LHCN-M2 (cell line): ENCODE results near the gene TRIM36. TPM values are rescaled to one million over a fixed set of nuclear protein-coding genes. Genes with fewer than 3 reads are reported as not detected.
A peak's percentile ranks its signal among the peaks of the same experiment; 100 is the strongest.

Experiments used
- DNase-seq: peaks from one replicate; pipeline ENCODE4 v3.0.0-alpha.2; 2012; ENCODE audit warnings: low read depth
- total RNA-seq: library from RNA; depleted of rRNA; stranded (reverse); fragments of >200 nt; gene quantifications from 2 replicates; pipeline ENCODE4 v1.2.3, GENCODE V29; 2014

The TRIM36 gene
- total RNA-seq, 1 experiment from 2014 or later: 3.9 TPM

DNA sequence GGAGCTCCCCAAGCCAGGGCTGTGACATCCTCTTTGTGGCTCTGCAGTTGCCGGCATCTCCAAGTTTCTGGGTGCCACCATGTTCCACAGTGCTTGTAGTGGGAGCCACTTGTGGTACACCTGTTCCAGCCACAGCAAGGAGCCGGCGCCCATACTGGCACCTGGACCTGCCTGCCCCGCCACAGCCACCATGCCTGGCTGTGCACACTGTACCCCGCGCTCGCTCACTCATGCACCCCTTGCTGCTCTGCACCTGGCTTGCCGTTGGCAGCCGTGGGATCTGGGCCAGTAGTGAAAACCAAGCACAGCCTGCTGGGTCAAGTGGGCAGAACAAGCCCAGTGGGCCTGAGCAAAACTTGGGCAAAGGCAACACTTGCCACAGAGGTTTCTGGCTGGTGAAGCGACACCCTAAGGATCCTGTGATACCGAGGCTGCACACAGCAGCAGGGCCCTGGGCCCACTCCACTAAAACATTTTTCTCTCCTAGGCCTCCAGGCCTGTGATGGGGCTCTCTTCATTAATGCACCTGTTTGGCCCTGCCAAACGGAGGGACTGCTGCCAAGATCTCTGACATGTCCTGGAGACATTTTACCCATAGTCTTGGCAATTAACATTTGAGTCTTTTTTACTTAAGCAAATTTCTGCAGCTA, 2.8 kb downstream of the TRIM36 start:
- DNase-seq: no peak

- DNase-seq: no peak
These were observed 3.9 kb downstream of the TRIM36 start for GRCh38 chr5:115165790-115166189.

GRCh38 chr5:115160975-115161475, 8.7 kb downstream of the TRIM36 start:
- DNase-seq: no peak

DNA sequence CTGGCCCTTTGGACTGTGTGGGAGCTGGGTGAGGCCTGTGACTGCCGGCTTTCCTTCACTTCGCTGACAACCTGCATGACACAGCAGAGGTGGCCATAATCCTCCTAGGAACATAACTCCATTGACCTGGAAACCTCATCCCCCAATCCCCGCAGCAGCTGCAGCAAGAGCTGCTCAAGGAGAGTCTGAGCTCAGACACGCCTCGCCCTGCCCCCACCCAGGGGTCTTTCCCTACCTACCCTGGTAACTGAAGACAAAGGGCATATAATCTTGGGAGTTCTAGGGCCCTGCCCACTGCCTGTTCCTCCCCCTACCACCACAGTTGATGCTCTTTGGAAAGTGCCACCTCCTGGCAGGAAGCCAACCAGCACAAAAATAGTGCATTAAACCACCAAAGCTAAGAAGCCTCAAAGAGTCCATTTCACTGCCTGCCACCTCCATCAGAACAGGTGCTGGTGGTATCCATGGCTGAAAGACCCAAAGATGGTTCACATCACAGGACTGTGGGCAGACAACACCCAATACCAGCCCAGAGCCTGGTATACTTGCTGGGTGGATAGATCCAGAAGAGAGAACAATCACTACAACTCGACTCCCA, 18.4 kb downstream of the TRIM36 start:
- DNase-seq: no peak

DNA sequence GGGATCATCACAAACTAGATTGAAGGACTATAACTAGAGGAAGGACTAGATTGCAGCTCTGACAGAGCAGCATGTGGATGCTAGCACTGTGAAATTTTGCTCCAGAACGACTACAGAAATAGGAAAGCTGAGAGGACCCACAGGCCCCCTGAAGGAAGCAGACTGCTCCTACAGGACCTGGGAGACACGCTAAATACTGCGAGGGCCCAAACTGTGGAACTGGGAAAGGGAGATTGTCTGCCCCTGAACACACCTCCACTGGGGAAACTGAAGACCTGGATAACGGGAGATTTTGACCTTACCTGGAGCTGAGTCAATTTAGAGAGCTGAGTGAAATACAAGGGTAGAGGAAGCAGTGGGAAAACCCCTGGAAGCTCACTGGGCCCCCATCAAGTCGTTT, 19.2 kb downstream of the TRIM36 start:
- DNase-seq: no peak

DNA sequence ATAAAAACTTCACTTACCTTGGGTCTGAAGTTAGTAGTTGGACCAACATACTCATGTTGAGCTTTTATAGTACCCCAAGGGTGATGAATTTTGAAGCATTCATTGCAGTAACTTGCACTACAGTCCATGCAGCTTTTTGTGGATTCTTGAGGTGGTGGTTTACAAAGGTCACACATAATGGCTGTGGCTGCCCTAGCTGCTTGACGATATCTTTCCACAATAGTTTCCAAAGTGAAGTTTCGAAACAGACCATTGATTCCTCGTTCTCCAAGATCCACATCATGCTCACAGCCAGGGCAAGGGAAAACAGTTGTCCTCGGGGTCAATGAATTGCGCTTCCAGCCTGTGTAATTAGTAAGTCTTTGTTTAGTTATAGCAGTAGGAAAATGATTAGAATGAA, 22.7 kb downstream of the TRIM36 start:
- DNase-seq: peak; percentile 32

DNA sequence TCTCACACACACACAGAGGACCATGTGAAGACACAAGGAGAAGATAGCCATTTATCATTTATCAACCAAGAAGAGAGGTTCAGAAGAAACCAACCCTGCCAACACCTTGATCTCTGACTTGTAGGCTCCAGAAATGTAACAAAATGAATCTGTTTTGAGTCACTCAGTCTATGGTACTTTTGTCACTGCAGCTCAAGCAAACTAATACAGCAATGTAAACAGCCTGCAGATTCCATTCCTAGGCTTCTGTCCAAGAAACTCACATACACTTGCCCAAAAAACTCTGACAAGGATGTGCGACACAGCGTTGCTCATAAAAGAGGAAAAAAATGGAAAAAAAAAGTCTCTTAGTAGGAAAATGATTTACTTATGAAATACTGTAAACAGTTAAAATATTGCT, 33.4 kb downstream of the TRIM36 start:
- DNase-seq: no peak

DNA sequence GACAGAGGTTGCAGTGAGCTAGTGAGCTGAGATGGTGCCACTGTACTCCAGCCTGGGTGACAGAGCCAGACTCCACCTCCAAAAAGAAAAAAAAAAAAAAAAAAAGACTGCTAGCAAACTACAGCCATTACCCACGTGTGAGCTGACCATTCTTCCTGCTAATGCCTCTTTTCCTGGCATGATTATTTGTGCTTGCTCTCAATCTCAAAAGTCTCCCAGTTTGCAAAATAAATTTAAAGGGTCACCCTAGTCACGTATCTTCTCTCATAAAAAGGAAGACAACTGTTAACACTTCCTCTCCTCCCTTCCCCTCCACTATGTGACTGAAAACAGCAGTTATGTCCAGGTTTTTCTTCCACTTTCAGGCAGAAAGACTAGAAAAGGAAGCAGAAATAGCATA, 37.2 kb downstream of the TRIM36 start:
- DNase-seq: no peak

GRCh38 chr5:115126303-115126702, 43.4 kb downstream of the TRIM36 start:
- no peak for DNase-seq

DNA sequence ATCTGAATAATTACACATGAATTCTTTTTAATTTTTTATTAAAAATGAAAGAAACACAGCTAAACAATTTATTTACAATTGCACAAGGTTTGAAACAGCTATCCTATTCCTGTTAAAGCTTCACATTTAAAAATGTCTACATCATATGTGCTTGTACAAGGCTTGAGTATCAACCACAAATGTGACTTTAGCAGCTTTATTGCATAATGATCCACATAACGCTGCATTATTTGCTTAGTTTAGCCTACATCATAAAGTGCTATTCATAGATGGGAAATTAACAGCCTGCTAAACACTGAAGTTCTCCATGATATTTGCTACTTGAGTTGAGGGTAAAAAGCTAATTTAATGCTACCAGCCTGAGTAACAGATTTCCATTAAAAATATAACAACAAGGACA, 45.0 kb downstream of the TRIM36 start:
- DNase-seq: no peak

DNA sequence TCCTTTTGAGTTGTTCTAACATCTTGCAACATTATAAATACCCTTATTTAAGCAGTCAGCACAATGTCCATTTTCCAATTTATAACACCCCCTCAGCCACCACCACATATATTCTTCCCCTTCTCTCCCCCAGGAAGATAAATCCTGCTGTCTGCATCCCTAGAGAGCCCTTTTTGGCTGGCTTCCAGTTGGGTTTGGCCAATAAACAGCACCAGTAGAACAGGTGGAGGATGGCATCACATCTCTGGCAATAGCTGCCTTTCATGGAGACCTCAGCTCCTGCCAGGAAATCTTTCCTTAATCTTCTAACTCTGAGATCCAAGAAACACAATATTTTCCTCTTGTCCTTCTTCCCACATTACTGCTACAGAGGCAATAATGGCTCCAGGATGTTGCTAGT, 53.7 kb downstream of the TRIM36 start:
- no peak for DNase-seq

DNA sequence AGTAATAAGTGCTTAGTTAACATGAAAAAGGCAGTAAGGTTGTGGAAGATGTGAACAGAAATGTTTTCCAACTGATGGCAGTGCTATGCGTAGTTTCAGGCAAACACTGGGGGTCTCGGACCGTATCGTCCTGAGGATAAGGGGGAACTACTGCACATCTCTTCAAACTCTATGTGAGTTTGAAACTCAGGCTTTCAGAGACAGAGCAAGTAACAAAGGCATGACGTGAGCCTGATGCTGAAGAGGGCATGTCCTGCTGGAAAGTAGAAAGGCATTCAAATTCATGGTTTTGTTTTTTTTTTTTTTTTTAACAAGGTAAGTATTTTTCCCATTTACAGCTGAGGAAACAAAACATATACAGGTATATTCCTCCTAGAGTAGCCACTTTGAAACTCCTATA, 59.9 kb downstream of the TRIM36 start:
- no peak for DNase-seq

GRCh38 chr5:115109356-115109755, 60.4 kb downstream of the TRIM36 start:
- no peak for DNase-seq

DNA sequence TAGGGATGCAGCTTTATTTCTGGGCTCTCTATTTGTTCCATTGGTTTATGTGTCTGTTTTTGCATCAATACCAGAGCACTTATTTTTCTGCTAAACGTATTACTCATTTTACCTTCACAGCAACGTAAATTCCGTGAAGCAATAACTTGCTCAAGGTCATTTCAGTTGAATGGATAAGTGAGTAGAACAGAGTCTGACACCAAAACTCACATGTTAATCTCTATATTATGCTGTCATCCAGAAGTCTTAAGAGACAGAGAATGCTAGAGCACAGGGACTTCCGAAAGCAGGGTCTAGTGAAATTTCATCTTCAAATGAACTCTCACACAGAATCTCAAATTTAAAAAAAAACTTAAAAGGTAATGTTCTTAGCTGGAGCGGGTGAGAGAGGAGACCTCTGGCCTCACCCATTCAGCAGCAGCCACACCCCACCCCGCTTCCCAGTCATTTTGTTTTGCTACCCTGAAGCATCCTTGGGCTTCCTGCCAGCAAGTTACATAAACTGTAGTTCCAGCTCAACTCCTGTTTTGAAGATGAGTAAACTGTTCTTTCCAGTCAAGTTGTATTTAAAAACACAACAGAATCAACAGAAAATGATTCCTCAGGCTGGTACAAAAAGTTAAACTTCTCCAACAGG, 69.3 kb downstream of the TRIM36 start:
- peak; percentile 54 for DNase-seq

GRCh38 chr5:115098041-115098702, 71.5 kb downstream of the TRIM36 start:
- peak; percentile 55 for DNase-seq

DNA sequence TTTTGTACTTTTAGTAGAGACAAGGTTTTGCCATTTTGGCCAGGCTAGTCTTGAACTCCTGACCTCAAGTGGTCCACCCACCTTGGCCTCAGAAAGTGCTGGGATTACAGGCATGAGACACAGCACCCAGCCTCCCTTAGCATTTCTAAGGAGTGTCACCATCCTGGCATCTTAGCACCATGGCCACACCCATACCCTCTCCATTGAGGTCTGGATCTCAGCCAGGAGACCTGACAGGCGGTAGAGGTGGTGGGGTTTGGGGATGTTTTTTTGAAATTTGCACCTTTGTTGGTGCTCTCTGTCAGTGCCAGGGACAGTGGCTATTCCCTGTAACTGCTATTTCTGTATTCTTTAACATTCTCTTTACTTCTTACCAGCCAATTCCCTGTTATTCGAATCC, 72.5 kb downstream of the TRIM36 start:
- DNase-seq: no peak

DNA sequence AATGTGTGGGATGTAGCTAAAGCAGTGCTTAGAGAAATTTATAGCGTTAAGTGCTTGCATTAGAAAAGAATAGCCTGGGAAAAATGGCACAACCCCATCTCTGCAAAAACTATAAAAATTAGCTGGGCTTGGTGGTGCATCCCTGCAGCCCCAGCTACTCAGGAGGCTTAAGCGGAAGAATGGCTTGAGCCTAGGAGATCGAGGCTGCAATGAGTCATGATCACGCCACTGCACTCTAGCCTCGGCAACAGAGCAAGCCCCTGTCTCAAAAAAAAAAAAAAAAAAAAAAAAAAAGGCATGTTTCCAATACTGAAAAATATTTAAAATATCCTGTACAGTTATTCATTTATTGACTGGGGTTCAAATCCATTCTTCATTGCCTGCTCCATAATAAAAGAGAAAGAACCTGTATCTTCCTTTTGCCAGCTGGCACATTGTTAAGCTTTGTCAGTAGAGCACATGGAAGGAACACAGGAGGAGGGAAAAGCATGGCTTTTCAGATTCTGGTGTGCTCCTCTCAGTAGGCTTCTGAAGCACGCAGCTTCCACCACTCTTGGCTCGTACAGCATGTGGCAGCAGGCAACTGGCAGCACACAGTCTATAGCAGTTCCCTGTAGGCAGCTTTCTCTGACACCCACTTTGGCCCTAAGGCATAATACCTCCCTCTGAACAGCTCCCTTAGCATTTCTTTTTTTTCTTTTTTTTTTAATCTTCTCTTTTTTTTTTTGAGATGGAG, 73.5 kb downstream of the TRIM36 start:
- DNase-seq: no peak

DNA sequence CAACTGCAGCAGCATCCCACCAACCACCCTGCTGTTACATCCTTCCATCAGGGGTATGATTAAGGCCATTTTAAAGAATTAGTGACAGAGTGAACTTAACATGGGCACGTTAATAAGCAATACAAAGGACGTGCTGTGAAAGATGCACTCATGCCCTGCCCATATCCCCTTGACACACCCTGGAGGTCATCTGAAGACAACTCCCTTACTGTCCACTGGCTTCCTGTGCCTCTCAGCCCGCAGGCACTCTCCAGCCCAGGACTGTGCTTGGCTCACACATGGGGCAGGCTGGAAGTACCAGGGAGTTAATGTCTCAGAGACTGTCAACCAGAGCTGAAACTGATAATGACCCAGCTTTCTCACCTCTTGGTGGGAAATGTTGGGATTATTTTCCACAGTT, 81.8 kb downstream of the TRIM36 start:
- no peak for DNase-seq

- DNase-seq: no peak
These were observed 83.2 kb downstream of the TRIM36 start for GRCh38 chr5:115086473-115086872.

DNA sequence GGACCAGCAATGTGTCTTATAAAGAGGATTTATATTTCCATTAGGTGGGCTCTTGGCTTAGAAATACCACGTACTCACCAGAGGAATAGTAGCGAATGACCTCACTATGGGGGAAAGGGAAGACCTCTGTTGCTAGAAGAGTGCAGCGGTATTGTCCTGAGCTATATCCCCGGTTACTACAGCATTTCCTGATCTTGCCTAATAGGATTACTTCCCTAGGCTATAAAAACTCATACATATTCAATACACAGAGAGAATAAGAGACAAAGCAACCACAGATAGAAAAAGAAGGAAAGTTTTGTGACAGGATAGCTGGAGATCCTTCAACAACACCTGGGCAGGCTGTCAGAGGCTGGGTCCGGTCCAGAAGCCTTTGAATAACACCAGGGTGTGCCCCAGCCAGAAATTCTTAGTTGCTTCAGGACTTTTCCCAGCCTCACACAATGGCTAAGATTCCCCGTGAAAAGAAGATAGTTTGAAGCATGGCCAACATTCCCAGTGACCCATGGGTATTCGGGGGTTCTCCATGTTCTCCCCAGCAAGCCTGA, 85.4 kb downstream of the TRIM36 start:
- no peak for DNase-seq

DNA sequence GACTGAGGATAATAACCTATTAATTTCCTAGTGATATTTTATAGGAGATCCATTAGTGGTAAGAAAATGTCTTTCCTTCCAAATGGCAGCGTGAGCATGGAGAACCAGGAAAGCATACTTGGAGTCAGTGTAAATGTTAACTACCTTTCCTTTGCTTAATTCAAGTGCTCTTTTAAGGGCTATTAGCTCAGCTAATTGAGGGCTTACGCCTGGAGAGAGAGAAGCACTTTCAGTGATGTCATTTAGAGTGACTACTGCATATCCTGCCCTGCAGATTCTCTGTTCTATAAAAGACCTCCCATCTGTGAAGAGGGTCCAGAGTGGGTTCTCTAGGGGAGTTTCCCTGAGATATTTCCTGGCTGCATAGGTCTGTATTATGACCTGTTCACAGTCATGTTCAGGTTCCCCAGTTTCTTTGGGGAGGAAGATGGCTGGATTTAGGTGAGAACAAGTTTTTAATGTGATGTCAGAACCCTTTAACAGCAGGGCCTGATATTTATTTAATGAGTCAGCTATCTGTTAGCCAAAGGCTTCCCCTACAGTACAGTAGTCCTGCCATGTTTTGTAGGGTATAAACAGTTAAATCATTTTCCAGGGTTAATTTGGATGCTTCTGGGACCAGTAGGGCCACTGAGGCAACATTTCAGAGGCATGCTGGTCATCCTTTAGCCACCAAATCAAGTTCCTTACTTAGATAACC, 89.6 kb downstream of the TRIM36 start:
- no peak for DNase-seq
